Peyer's patch (tissue), 4 donors: ENCODE measurements around the gene S100A8. TPM values are rescaled to one million over a fixed set of nuclear protein-coding genes. Genes with fewer than 3 reads are reported as not detected.

ENCODE experiments used
- DNase-seq, 3 donors: peaks; one replicate each; pipeline ENCODE4 v3.0.0-alpha.2; 2017 to 2019
- H3K27ac ChIP-seq, 4 donors: fragments of 200-600 bp; sonication (generic); one replicate each; pipeline ENCODE4 v1.5.1; 2016 to 2019
- H3K27me3 ChIP-seq, 2 donors: fragments of 200-600 bp; sonication (generic); one replicate each; pipeline ENCODE4 v1.5.1; 2019
- H3K36me3 ChIP-seq, 3 donors: fragments of 200-600 bp; sonication (generic); one replicate each; pipeline ENCODE4 v1.5.1; 2016 to 2019
- H3K4me1 ChIP-seq, 4 donors: fragments of 200-600 bp; sonication (generic); one replicate each; pipeline ENCODE4 v1.5.1; 2016 to 2019
- H3K4me3 ChIP-seq, 4 donors: fragments of 200-600 bp; sonication (generic); 1 replicate in 3 of 4; 2 replicates in 1 of 4; pipeline ENCODE4 v1.5.1; 2016 to 2019; ENCODE audit warnings: mild to moderate bottlenecking in 1 of 4
- H3K9me3 ChIP-seq, 4 donors: fragments of 200-600 bp; sonication (generic); one replicate each; pipeline ENCODE4 v1.5.1; 2016 to 2019; ENCODE audit warnings: mild to moderate bottlenecking in 1 of 4
- CTCF ChIP-seq, 6 experiments: fragments of 450-650 bp in 4 of 6; fragments of 200-600 bp in 2 of 6; sonication (generic) in 1 of 6; IDR thresholded peaks; one replicate each; pipeline ENCODE4 v1.5.1; 2017 to 2019; ENCODE audit warnings: antibody characterized with exemption in 6 of 6, mild to moderate bottlenecking in 3 of 6, moderate library complexity in 1 of 6
- POLR2A ChIP-seq, 2 donors: fragments of 450-650 bp; IDR thresholded peaks; one replicate each; pipeline ENCODE4 v1.5.1; 2017; ENCODE audit warnings: antibody characterized with exemption in 2 of 2, mild to moderate bottlenecking in 2 of 2, moderate library complexity in 2 of 2
- total RNA-seq, 4 donors: library from RNA; depleted of rRNA; stranded (reverse); fragments of >200 nt; gene quantifications; one replicate each; pipeline ENCODE4 v1.1.0, GENCODE V29; 2016

S100A8 gene
- total RNA-seq, 4 donors from 2014 or later = 7.6 to 9.8 TPM; not detected in 2

DNA sequence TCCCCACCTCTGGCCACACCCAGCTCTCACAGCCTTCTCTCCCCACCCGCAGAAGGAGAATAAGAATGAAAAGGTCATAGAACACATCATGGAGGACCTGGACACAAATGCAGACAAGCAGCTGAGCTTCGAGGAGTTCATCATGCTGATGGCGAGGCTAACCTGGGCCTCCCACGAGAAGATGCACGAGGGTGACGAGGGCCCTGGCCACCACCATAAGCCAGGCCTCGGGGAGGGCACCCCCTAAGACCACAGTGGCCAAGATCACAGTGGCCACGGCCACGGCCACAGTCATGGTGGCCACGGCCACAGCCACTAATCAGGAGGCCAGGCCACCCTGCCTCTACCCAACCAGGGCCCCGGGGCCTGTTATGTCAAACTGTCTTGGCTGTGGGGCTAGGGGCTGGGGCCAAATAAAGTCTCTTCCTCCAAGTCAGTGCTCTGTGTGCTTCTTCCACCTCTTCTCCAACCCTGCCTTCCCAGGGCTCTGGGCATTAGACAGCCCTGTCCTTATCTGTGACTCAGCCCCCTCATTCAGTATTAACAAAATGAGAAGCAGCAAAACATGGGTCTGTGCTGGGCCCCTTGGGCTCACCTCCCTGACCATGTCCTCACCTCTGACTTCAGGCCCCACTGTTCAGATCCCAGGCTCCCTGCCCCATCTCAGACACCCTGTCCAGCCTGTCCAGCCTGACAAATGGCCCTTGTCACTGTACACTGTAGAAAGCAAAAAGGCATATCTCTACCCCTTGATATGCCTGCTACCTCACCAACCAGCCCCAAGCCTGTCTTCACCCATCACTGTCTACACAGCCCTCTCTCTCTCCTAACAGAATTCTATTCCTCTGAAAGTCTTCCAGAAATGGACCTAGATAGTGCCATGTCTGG lies 30.0 kb downstream of the S100A8 start:
- H3K4me1 ChIP-seq = no peaks in the 10 kb centered on the region
- no peak overlapping the region for H3K4me3 ChIP-seq
- H3K9me3 ChIP-seq = no peaks in the 10 kb centered on the region
- TF ChIP-seq POLR2A (IDR thresholded peaks at IDR 0.05) (no peak), CTCF (IDR thresholded peaks at IDR 0.05) (no peak)
- no peak for DNase-seq
- no peak overlapping the region for H3K27ac ChIP-seq
- no peaks in the 10 kb centered on the region for H3K27me3 ChIP-seq
- H3K36me3 ChIP-seq = no peaks in the 10 kb centered on the region

DNA sequence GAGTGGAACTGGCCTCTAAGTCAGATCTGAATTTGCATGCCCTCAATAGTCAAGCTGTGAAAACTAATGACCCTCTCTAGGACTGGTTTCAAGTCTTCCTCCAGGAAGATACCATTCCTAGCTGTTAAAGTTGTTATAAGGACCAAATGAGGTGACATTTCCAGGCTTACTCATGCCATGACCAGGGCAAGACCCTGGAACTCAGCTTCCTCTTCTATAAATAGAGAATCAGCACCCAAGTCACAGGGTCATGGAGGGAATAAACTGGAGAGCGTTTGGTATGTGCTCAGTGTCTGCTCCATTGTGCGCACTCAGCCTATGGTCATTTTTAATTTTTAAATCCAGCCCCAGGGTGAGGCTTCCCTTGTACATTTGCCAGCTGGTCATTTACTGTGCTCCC lies 30.7 kb downstream of the S100A8 start:
- no peaks in the 10 kb centered on the region for H3K36me3 ChIP-seq
- no peak for DNase-seq
- no peaks in the 10 kb centered on the region for H3K27me3 ChIP-seq
- no peaks in the 10 kb centered on the region for H3K9me3 ChIP-seq
- no peak overlapping the region for H3K4me3 ChIP-seq
- TF ChIP-seq CTCF (IDR thresholded peaks at IDR 0.05) (no peak), POLR2A (IDR thresholded peaks at IDR 0.05) (no peak)
- no peaks in the 10 kb centered on the region for H3K4me1 ChIP-seq
- no peak overlapping the region for H3K27ac ChIP-seq

GRCh38 chr1:153359241-153359640 lies 31.6 kb downstream of the S100A8 start:
- Histone ChIP-seq H3K4me3 (no peak overlapping the region), H3K27me3 (no peaks in the 10 kb centered on the region), H3K4me1 (no peaks in the 10 kb centered on the region), H3K9me3 (no peaks in the 10 kb centered on the region), H3K27ac (no peak overlapping the region), H3K36me3 (no peaks in the 10 kb centered on the region)
- no peak for TF ChIP-seq CTCF (IDR thresholded peaks at IDR 0.05)
- no peak for TF ChIP-seq POLR2A (IDR thresholded peaks at IDR 0.05)
- DNase-seq = no peak

DNA sequence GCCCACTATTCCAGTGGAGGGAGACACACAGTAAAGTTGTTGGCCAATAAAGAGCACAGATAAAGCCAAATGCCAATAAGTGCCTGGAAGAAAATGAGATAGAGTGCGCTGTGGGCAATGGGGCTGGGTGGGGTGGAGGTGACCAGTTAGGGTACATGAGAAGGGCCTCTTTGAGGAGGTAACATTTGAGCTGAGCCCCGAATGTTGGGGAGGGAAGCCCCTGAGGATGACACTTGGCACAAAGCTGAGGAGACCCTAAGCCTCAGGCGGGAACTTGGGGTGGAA lies 32.2 kb downstream of the S100A8 start:
- no peak for DNase-seq
- TF ChIP-seq POLR2A (IDR thresholded peaks at IDR 0.05) (no peak), CTCF (IDR thresholded peaks at IDR 0.05) (no peak)
- no peaks in the 10 kb centered on the region for H3K4me1 ChIP-seq
- H3K4me3 ChIP-seq = no peak overlapping the region
- H3K9me3 ChIP-seq = no peaks in the 10 kb centered on the region
- H3K36me3 ChIP-seq = no peaks in the 10 kb centered on the region
- H3K27me3 ChIP-seq = no peaks in the 10 kb centered on the region
- H3K27ac ChIP-seq = no peak overlapping the region

GRCh38 chr1:153357853-153358690 lies 32.8 kb downstream of the S100A8 start, which contains the start of gene S100A9:
S100A9 (plus strand) TSS chr1:153357854; CDS start chr1:153358284, 430 bp downstream.
- no peak within 1 kb of the TSS for H3K27ac ChIP-seq
- no peak for TF ChIP-seq CTCF (IDR thresholded peaks at IDR 0.05)
- H3K4me1 ChIP-seq = no peaks in the 10 kb centered on the region
- no peaks in the 10 kb centered on the region for H3K36me3 ChIP-seq
- H3K27me3 ChIP-seq = no peaks in the 10 kb centered on the region
- no peaks in the 10 kb centered on the region for H3K9me3 ChIP-seq
- H3K4me3 ChIP-seq = no peak within 1 kb of the TSS
- DNase-seq = no peak
